ENCODE measurements around the gene CAVIN2.

GRCh38 chr2:191835100-191835499 lies 11.8 kb downstream of the CAVIN2 start:
- TF ChIP-seq, protein P1, sequence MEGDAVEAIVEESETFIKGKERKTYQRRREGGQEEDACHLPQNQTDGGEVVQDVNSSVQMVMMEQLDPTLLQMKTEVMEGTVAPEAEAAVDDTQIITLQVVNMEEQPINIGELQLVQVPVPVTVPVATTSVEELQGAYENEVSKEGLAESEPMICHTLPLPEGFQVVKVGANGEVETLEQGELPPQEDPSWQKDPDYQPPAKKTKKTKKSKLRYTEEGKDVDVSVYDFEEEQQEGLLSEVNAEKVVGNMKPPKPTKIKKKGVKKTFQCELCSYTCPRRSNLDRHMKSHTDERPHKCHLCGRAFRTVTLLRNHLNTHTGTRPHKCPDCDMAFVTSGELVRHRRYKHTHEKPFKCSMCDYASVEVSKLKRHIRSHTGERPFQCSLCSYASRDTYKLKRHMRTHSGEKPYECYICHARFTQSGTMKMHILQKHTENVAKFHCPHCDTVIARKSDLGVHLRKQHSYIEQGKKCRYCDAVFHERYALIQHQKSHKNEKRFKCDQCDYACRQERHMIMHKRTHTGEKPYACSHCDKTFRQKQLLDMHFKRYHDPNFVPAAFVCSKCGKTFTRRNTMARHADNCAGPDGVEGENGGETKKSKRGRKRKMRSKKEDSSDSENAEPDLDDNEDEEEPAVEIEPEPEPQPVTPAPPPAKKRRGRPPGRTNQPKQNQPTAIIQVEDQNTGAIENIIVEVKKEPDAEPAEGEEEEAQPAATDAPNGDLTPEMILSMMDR (IDR thresholded peaks at IDR 0.05) = no peak
- TF ChIP-seq POLR2A (IDR thresholded peaks at IDR 0.05; ENCODE audit: low read depth) = no peak

All from esophagus muscularis mucosa (tissue), 3 donors.